Body of pancreas (tissue), 4 donors: Measurements from ENCODE around the gene CCNH. TPM values are rescaled to one million over a fixed set of nuclear protein-coding genes. Genes with fewer than 3 reads are reported as not detected.

Source experiments
- ATAC-seq: fragments of 150-250 bp; one replicate; pipeline ENCODE4 v1.9.1; 2016
- DNase-seq, 4 donors: peaks; one replicate each; pipeline ENCODE4 v3.0.0-alpha.2; 2019
- H3K27ac ChIP-seq, 4 donors: fragments of 200-600 bp; sonication (generic); 1 replicate in 3 of 4; 2 replicates in 1 of 4; pipeline versions ENCODE4 v1.5.1 to v1.6.1; 2016 to 2019; ENCODE audit warnings: mild to moderate bottlenecking in 1 of 4, mixed read lengths in 1 of 4, moderate library complexity in 1 of 4
- H3K27me3 ChIP-seq, 2 donors: fragments of 200-600 bp; sonication (generic); one replicate each; pipeline ENCODE4 v1.6.0; 2016; ENCODE audit warnings: mild to moderate bottlenecking in 1 of 2
- H3K36me3 ChIP-seq, 2 donors: fragments of 200-600 bp; sonication (generic); replicated peaks in 1 of 2; 2 replicates each; pipeline ENCODE4 v1.5.1; 2016; ENCODE audit warnings: low read depth in 2 of 2; ENCODE audit not compliant: insufficient read depth in 1 of 2
- H3K4me1 ChIP-seq: fragments of 200-600 bp; sonication (generic); one replicate; pipeline ENCODE4 v1.6.0; 2016
- H3K4me3 ChIP-seq, 2 donors: fragments of 200-600 bp; sonication (generic); 1 replicate in 1 of 2; 2 replicates in 1 of 2; pipeline ENCODE4 v1.5.1; 2016 to 2019
- H3K9me3 ChIP-seq, 3 donors: fragments of 200-600 bp; sonication (generic); 1 replicate in 2 of 3; 2 replicates in 1 of 3; pipeline ENCODE4 v1.5.1; 2016
- POLR2A ChIP-seq, 3 donors: fragments of 450-650 bp; IDR thresholded peaks; one replicate each; pipeline ENCODE4 v1.6.1; 2016; ENCODE audit warnings: antibody characterized with exemption in 3 of 3, mild to moderate bottlenecking in 2 of 3
- WGBS, 2 donors: methylation state at CpG; one replicate each; pipeline ENCODE4 v1.1.5; 2017; 5-methylcytosine and 5-hydroxymethylcytosine counted together
- intact Hi-C: fragments of 100-400 bp; cut with DNase I; formaldehyde crosslinking; loops from one replicate; pipeline ENCODE4 v1.15.1; 2023
- small RNA-seq: library from RNA; depleted of rRNA; stranded (forward); fragments of <200 nt; gene quantifications from one replicate; pipeline ENCODE3, GENCODE V24; 2016
- total RNA-seq, 2 donors: library from RNA; depleted of rRNA; stranded (reverse); fragments of >200 nt; gene quantifications; one replicate each; pipeline ENCODE4 v1.1.0, GENCODE V29; 2016
- TF ChIP-seq, protein P1 (sequence below), 7 experiments: fragments of 450-650 bp in 4 of 7; fragments of 200-600 bp in 3 of 7; sonication (generic) in 3 of 7; IDR thresholded peaks; one replicate each; pipeline ENCODE4 v1.5.1; 2016 to 2019; ENCODE audit warnings: antibody characterized with exemption in 7 of 7

The CCNH gene
- total RNA-seq, 2 donors from 2014 or later, result 107 to 152 TPM

DNA sequence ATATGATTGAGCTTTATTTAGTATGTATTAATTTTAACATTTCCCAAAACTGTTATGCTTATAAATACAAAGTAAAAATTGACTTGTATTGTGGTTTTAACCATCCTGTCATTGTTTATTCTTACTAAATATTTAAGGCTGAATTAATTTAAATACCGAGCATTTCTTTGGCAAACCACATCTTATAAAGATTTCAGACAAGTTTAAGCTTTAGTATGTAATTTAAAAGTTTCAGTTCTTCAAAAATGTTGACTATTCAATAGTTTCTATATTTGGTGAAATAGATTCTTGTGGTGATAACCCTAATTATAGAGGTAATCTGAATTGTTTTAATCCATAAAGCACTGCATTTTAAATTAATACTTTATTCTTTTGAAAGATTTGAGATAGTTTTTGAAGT lies 65.5 kb downstream of the CCNH start:
- H3K4me3 ChIP-seq, result no peak overlapping the region
- no peak for DNase-seq
- WGBS, 2 donors, result 83 to 88% methylated on average over 1 of the region's 1 CpG
- no peaks in the 10 kb centered on the region for H3K36me3 ChIP-seq
- no peaks in the 10 kb centered on the region for H3K27me3 ChIP-seq
- ATAC-seq, result no peak
- H3K9me3 ChIP-seq, result no peaks in the 10 kb centered on the region
- no peak overlapping the region for H3K27ac ChIP-seq
- intact Hi-C loops, result no loop called here
- H3K4me1 ChIP-seq, result no peaks in the 10 kb centered on the region
- TF ChIP-seq POLR2A (IDR thresholded peaks at IDR 0.05), result no peak
- TF ChIP-seq, protein P1, sequence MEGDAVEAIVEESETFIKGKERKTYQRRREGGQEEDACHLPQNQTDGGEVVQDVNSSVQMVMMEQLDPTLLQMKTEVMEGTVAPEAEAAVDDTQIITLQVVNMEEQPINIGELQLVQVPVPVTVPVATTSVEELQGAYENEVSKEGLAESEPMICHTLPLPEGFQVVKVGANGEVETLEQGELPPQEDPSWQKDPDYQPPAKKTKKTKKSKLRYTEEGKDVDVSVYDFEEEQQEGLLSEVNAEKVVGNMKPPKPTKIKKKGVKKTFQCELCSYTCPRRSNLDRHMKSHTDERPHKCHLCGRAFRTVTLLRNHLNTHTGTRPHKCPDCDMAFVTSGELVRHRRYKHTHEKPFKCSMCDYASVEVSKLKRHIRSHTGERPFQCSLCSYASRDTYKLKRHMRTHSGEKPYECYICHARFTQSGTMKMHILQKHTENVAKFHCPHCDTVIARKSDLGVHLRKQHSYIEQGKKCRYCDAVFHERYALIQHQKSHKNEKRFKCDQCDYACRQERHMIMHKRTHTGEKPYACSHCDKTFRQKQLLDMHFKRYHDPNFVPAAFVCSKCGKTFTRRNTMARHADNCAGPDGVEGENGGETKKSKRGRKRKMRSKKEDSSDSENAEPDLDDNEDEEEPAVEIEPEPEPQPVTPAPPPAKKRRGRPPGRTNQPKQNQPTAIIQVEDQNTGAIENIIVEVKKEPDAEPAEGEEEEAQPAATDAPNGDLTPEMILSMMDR (IDR thresholded peaks at IDR 0.05), result no peak

Small RNA genes lying within 50 kb of the gene (small RNA-seq; reads per million reads assigned to genes)
- gene RNU6-727P, result not detected

Other genes starting within 250 kb of the CCNH start
- 10 to 100 TPM; 15.6 to 17.8 TPM for gene RASA1, start 145.0 kb downstream of the CCNH start, total RNA-seq